DOHH2 (cell line): ENCODE results near the gene GATAD1.
"Not testable (repeated sequence)": the region's sequence is repeated elsewhere in the genome, so short reads cannot be mapped to it uniquely, and the experiment has no call there.

Experiments
- H3F3A ChIP-seq: fragments of 200-600 bp; sonication (generic), shearing (Covaris generic); 2 replicates; pipeline ENCODE4 v1.6.0; 2016; ENCODE audit warnings: antibody characterized with exemption, mild to moderate bottlenecking; ENCODE audit not compliant: control insufficient read depth, insufficient read depth
- H3K27ac ChIP-seq: fragments of 200-600 bp; sonication (generic); 2 replicates; pipeline ENCODE4 v1.5.1; 2014; ENCODE audit warnings: low read depth, mild to moderate bottlenecking, low read length, moderate library complexity
- H3K27me3 ChIP-seq: fragments of 200-600 bp; sonication (generic); 2 replicates; pipeline ENCODE4 v1.6.1; 2014; ENCODE audit warnings: mild to moderate bottlenecking, low read length, mixed read lengths; ENCODE audit not compliant: control insufficient read depth
- H3K36me3 ChIP-seq: fragments of 200-600 bp; sonication (generic); 2 replicates; pipeline ENCODE4 v1.6.1; 2014; ENCODE audit warnings: mild to moderate bottlenecking, low read length, moderate library complexity, mixed read lengths; ENCODE audit not compliant: control insufficient read depth
- H3K4me1 ChIP-seq: fragments of 200-600 bp; sonication (generic); 2 replicates; pipeline ENCODE4 v1.6.1; 2014; ENCODE audit warnings: mild to moderate bottlenecking, low read length, mixed read lengths; ENCODE audit not compliant: control insufficient read depth
- H3K4me2 ChIP-seq: fragments of 200-600 bp; sonication (generic); 2 replicates; pipeline ENCODE4 v1.6.0; 2014; ENCODE audit warnings: mild to moderate bottlenecking, low read length, moderate library complexity
- H3K4me3 ChIP-seq: fragments of 200-600 bp; sonication (generic); 2 replicates; pipeline ENCODE4 v1.5.1; 2014; ENCODE audit warnings: mild to moderate bottlenecking, low read length, mixed read lengths
- H3K79me2 ChIP-seq: fragments of 200-600 bp; sonication (generic); 2 replicates; pipeline ENCODE4 v1.6.1; 2014; ENCODE audit warnings: mild to moderate bottlenecking, low read length, mixed read lengths; ENCODE audit not compliant: control insufficient read depth
- H3K9me2 ChIP-seq: fragments of 200-600 bp; sonication (generic); replicated peaks from 2 replicates; pipeline ENCODE4 v1.6.1; 2014; ENCODE audit warnings: mild to moderate bottlenecking, low read length, mixed read lengths; ENCODE audit not compliant: control insufficient read depth
- H3K9me3 ChIP-seq: fragments of 200-600 bp; sonication (generic); 2 replicates; pipeline ENCODE4 v1.6.1; 2014; ENCODE audit warnings: antibody characterized with exemption, low read length, mixed read lengths; ENCODE audit not compliant: control insufficient read depth, insufficient read depth
- H4K20me1 ChIP-seq: fragments of 200-600 bp; sonication (generic); 2 replicates; pipeline ENCODE4 v1.6.0; 2014; ENCODE audit warnings: low read depth, mild to moderate bottlenecking, antibody characterized with exemption, low read length, moderate library complexity; ENCODE audit not compliant: control insufficient read depth, insufficient read depth
- EZH2phosphoT487 ChIP-seq: fragments of 200-600 bp; sonication (generic); IDR thresholded peaks from 2 replicates; pipeline ENCODE4 v1.6.1; 2017; ENCODE audit warnings: borderline replicate concordance, mild to moderate bottlenecking, antibody characterized with exemption, low read length, moderate library complexity, mixed read lengths
- TF ChIP-seq, protein P1 (sequence below): fragments of 200-600 bp; sonication (generic); IDR thresholded peaks from one replicate; pipeline ENCODE4 v1.5.1; 2014; ENCODE audit warnings: antibody characterized with exemption, mild to moderate bottlenecking, low read depth, low read length; ENCODE audit not compliant: poor library complexity, severe bottlenecking

GATAD1 gene

DNA sequence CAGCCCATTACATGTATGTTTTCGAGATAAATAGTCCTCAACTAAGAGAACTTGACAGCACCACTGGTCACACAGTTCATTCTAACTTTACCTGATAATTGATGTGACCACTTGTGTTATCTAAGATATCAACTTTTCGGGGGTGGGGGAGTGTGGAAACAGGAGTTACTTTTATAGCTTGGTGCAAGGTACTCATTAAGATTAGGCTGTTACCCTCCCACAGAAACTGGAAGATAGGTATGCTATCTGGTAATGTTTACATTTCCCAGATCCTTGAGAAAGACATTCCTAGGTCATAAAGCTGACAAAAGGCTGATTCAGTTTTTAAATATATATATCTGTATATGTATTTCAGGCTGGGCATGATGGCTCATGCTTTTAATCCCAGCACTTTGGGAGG is 19.4 kb downstream of the GATAD1 start:
- no peaks in the 10 kb centered on the region for H4K20me1 ChIP-seq
- H3K27ac ChIP-seq: no peak overlapping the region
- H3K4me3 ChIP-seq: no peak overlapping the region
- peaks cover 2% of the 10 kb centered on the region for H3K4me1 ChIP-seq
- H3K79me2 ChIP-seq: no peaks in the 10 kb centered on the region
- no peaks in the 10 kb centered on the region for H3K9me2 ChIP-seq
- no peak for TF ChIP-seq EZH2phosphoT487
- TF ChIP-seq, protein P1, sequence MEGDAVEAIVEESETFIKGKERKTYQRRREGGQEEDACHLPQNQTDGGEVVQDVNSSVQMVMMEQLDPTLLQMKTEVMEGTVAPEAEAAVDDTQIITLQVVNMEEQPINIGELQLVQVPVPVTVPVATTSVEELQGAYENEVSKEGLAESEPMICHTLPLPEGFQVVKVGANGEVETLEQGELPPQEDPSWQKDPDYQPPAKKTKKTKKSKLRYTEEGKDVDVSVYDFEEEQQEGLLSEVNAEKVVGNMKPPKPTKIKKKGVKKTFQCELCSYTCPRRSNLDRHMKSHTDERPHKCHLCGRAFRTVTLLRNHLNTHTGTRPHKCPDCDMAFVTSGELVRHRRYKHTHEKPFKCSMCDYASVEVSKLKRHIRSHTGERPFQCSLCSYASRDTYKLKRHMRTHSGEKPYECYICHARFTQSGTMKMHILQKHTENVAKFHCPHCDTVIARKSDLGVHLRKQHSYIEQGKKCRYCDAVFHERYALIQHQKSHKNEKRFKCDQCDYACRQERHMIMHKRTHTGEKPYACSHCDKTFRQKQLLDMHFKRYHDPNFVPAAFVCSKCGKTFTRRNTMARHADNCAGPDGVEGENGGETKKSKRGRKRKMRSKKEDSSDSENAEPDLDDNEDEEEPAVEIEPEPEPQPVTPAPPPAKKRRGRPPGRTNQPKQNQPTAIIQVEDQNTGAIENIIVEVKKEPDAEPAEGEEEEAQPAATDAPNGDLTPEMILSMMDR: no peak
- no peaks in the 10 kb centered on the region for H3F3A ChIP-seq
- H3K36me3 ChIP-seq: no peaks in the 10 kb centered on the region
- no peaks in the 10 kb centered on the region for H3K27me3 ChIP-seq
- H3K9me3 ChIP-seq: 0 out of 2 replicates have a peak, but pooled peaks cover 2% of the 10 kb centered on the region
- H3K4me2 ChIP-seq: no peak overlapping the region

DNA sequence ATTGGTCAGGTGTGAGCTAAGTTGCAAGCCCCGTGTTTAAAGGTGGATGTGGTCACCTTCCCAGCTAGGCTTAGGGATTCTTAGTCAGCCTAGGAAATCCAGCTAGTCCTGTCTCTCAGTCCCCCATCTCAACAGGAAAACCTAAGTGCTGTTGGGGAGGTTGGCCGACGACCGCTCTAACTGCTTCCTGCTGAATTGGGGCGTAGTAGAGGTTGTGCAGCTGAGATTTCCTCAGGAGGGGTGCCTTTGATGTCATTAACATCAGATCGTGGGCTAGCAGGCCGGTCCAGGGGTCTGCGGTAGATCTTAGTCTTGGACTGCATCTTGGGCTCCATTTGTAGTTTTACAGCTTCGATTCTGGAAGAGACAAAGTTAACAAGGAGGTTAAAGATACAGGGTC is 21.3 kb downstream of the GATAD1 start:
- not testable (repeated sequence) for H3K9me3 ChIP-seq, H3K9me2 ChIP-seq, H4K20me1 ChIP-seq, H3K79me2 ChIP-seq, H3K4me1 ChIP-seq, H3F3A ChIP-seq, H3K27me3 ChIP-seq, H3K36me3 ChIP-seq, H3K27ac ChIP-seq, H3K4me2 ChIP-seq, H3K4me3 ChIP-seq

DNA sequence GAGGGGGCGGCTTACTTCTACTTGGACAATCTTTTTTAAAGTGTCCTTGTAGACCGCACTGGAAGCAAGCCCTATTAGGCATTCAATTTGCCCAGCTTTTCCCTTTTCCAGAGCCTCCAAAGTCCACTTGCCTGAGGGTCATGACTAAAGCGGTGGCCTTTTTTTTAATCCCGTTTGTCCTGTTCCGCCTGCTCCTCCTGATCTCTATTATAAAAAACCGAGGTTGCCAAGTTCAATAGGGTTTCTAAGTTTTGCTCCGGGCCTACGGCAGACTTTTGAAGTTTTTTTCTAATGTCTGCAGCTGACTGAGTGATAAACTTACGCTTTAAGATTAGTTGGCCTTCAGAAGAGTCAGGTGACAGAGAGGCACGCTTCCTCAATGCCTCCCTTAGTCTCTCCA is 26.7 kb downstream of the GATAD1 start:
- H3K4me1 ChIP-seq, H3K9me3 ChIP-seq, H3K4me3 ChIP-seq, H3K9me2 ChIP-seq, H3K27me3 ChIP-seq, H3K79me2 ChIP-seq, H3K27ac ChIP-seq, H4K20me1 ChIP-seq, H3K36me3 ChIP-seq, H3K4me2 ChIP-seq, H3F3A ChIP-seq: not testable (repeated sequence)

DNA sequence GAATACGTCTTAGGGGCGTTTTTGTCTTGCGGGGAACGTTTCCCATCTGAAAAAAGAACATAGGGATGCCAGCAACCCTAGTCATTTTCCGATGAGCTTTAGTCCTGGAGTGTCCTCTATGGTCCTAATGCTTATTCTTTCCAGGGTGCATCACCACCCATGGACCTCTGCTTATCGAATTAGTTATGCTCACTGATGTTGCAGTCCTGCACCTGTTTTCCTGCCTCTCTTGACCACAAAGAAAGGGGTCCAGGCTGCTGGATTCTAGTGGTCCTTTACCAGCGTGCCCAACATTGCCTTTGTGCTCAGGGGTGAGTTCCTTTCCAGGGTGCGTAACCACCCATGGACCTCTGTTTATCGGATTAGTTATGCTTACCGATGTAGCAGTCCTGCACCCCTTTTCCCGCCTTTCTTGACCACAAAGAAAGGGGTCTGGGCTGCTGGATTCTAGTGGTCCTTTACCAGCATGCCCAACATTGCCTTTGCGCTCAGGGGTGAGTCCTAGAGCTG is 28.0 kb downstream of the GATAD1 start:
- H3K4me3 ChIP-seq, H3K79me2 ChIP-seq, H3K9me3 ChIP-seq, H3K4me2 ChIP-seq, H3K27me3 ChIP-seq, H4K20me1 ChIP-seq, H3F3A ChIP-seq, H3K4me1 ChIP-seq, H3K9me2 ChIP-seq, H3K27ac ChIP-seq, H3K36me3 ChIP-seq: not testable (repeated sequence)

DNA sequence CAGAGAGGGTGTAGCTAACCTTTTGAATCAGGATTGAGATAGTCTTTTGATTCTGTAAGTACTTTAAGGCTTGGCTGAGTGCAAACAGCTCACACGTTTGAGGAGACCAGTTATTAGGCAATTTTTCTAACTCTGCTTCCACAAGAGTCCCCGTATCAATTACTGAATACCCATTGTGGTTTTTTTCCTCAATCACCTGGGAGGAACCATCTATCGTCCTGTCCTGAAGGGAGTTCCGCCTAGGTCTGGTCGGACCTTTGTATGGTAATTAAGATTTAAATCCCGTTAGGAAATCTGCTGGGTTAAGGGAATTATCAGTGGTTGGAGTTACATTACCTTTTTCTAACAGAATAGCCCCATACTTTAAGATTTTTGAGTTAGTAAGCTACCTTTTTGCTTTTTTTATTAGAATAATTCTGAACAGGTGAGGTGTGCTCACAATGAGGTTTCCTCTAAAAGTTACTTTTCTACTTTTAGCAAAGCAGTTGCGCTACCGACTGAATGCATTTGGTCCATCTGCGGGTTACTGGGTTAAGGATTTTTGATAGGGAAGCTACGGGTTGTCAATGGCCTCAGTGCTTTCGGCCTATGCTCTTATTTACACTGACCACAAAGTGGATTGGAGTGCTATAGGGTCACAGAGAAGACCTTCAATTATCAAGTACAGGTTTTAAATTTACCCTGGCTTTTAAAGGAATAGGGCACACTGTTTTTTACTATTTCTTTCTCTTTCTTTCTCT is 28.7 kb downstream of the GATAD1 start:
- H3K79me2 ChIP-seq, H3K4me2 ChIP-seq, H4K20me1 ChIP-seq, H3F3A ChIP-seq, H3K9me2 ChIP-seq, H3K9me3 ChIP-seq, H3K27ac ChIP-seq, H3K27me3 ChIP-seq, H3K4me1 ChIP-seq, H3K36me3 ChIP-seq, H3K4me3 ChIP-seq: not testable (repeated sequence)

DNA sequence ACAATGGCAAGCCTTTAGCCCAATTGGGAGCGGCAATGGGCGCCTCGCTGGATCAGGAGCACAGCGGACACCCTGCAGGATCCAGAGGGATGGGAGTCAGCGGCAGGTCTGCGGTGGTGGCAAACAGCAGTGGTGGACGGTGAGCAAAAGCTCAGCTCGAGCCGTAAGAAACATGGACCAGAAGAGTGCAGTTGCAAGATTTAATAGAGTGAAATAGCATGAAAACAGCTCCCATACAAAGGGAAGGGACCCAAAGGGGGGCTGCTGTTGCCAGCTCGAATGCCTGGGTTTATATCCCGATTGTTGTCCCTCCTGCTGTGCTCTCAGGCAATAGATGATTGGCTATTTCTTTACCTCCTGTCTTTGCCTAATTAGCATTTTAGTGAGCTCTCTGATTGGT is 30.4 kb downstream of the GATAD1 start, which contains the start of gene ERVW-1:
Gene ERVW-1, minus strand, starts transcription at position 266 of the 400 bp plus-strand sequence. CDS start 7,565 bp downstream, outside the sequence.
- H3F3A ChIP-seq, H3K79me2 ChIP-seq, H3K27me3 ChIP-seq, H3K9me3 ChIP-seq, H3K27ac ChIP-seq, H4K20me1 ChIP-seq, H3K4me3 ChIP-seq, H3K9me2 ChIP-seq, H3K4me1 ChIP-seq, H3K36me3 ChIP-seq, H3K4me2 ChIP-seq: not testable (repeated sequence)
